Activated naive CD8-positive, alpha-beta T cell treated with anti-CD3 and anti-CD28 coated beads, Interleukin-2, amount 50 U/mL, for 24 hours (primary cell): ENCODE measurements around the gene CYGB.
A peak's percentile ranks its signal among the peaks of the same experiment; 100 is the strongest.
"Not testable (repeated sequence)": the region's sequence is repeated elsewhere in the genome, so short reads cannot be mapped to it uniquely, and the experiment has no call there.

Experiments
- ATAC-seq: fragments of 150-1000 bp; cut with Tn5 transposase; one replicate; pipeline ENCODE4 v1.10.0; 2021
- DNase-seq: peaks from one replicate; pipeline ENCODE4 v3.0.0; 2021
- H3K27ac Mint-ChIP-seq: one replicate; pipeline ENCODE4 v1.8.0; 2021; ENCODE audit warnings: mild to moderate bottlenecking, mixed read lengths
- H3K27me3 Mint-ChIP-seq: one replicate; pipeline ENCODE4 v1.8.0; 2021; ENCODE audit warnings: mixed read lengths
- H3K36me3 Mint-ChIP-seq: one replicate; pipeline ENCODE4 v1.8.0; 2021; ENCODE audit warnings: low read depth, mixed read lengths
- H3K4me1 Mint-ChIP-seq: one replicate; pipeline ENCODE4 v1.8.0; 2021; ENCODE audit warnings: mixed read lengths
- H3K4me3 Mint-ChIP-seq: one replicate; pipeline ENCODE4 v1.8.0; 2021; ENCODE audit warnings: mild to moderate bottlenecking, moderate library complexity, mixed read lengths
- H3K9me3 Mint-ChIP-seq: one replicate; pipeline ENCODE4 v1.8.0; 2021; ENCODE audit warnings: mixed read lengths

CYGB gene

GRCh38 chr17:76529224-76530094, 8.1 kb downstream of the CYGB start:
- H3K4me1 Mint-ChIP-seq = peaks cover 28% of the 10 kb centered on the region
- no peaks in the 10 kb centered on the region for H3K9me3 Mint-ChIP-seq
- H3K27ac Mint-ChIP-seq = no peak overlapping the region
- no peaks in the 10 kb centered on the region for H3K36me3 Mint-ChIP-seq
- ATAC-seq (no peak), DNase-seq (no peak)
- no peak overlapping the region for H3K4me3 Mint-ChIP-seq
- H3K27me3 Mint-ChIP-seq = peaks cover under 1% of the 10 kb centered on the region

GRCh38 chr17:76528528-76529223, 8.8 kb downstream of the CYGB start:
- ATAC-seq = no peak

GRCh38 chr17:76528156-76528527, 9.4 kb downstream of the CYGB start:
- peak overlapping the region; percentile 53 for H3K4me3 Mint-ChIP-seq
- ATAC-seq = peak; percentile 21
- no peaks in the 10 kb centered on the region for H3K36me3 Mint-ChIP-seq
- H3K4me1 Mint-ChIP-seq = peaks cover 35% of the 10 kb centered on the region
- DNase-seq = no peak
- H3K27ac Mint-ChIP-seq = peak overlapping the region; percentile 49
- peaks cover 2% of the 10 kb centered on the region for H3K27me3 Mint-ChIP-seq
- no peaks in the 10 kb centered on the region for H3K9me3 Mint-ChIP-seq

More at GRCh38 chr17:76528528-76529223, 8.8 kb downstream of the CYGB start:
- Mint-ChIP-seq H3K27ac (peak overlapping the region; percentile 40), H3K4me3 (peak overlapping the region; percentile 32), H3K36me3 (no peaks in the 10 kb centered on the region), H3K4me1 (peaks cover 30% of the 10 kb centered on the region), H3K27me3 (peaks cover 2% of the 10 kb centered on the region), H3K9me3 (no peaks in the 10 kb centered on the region)
- DNase-seq = no peak

- H3K9me3 Mint-ChIP-seq = no peaks in the 10 kb centered on the region
- H3K4me3 Mint-ChIP-seq = peak overlapping the region; percentile 22
- peaks cover 2% of the 10 kb centered on the region for H3K27me3 Mint-ChIP-seq
- peak; percentile 41 for DNase-seq
- H3K36me3 Mint-ChIP-seq = no peaks in the 10 kb centered on the region
- peaks cover 38% of the 10 kb centered on the region for H3K4me1 Mint-ChIP-seq
- no peak overlapping the region for H3K27ac Mint-ChIP-seq
- ATAC-seq = peak; percentile 37
These were observed 9.9 kb downstream of the CYGB start for GRCh38 chr17:76527430-76528111.

- Mint-ChIP-seq H3K4me1 (peaks cover 38% of the 10 kb centered on the region), H3K4me3 (peak overlapping the region; percentile 22)
- ATAC-seq, H3K27me3 Mint-ChIP-seq, DNase-seq, H3K36me3 Mint-ChIP-seq, H3K27ac Mint-ChIP-seq, H3K9me3 Mint-ChIP-seq: not testable (repeated sequence)
These were observed 10.5 kb downstream of the CYGB start for GRCh38 chr17:76527016-76527415.

GRCh38 chr17:76525513-76525833, 12.0 kb downstream of the CYGB start:
- not testable (repeated sequence) for H3K27ac Mint-ChIP-seq, ATAC-seq, H3K36me3 Mint-ChIP-seq, H3K27me3 Mint-ChIP-seq, H3K9me3 Mint-ChIP-seq, H3K4me3 Mint-ChIP-seq, DNase-seq
- peaks cover 35% of the 10 kb centered on the region for H3K4me1 Mint-ChIP-seq

- DNase-seq = no peak
- no peak overlapping the region for H3K4me3 Mint-ChIP-seq
- H3K27ac Mint-ChIP-seq = no peak overlapping the region
These were observed 12.7 kb downstream of the CYGB start for GRCh38 chr17:76524598-76525512.

GRCh38 chr17:76523084-76524037, 14.1 kb downstream of the CYGB start:
- ATAC-seq = peak; percentile 76
- DNase-seq = peak; percentile 87
- Mint-ChIP-seq H3K36me3 (no peaks in the 10 kb centered on the region), H3K27ac (no peak overlapping the region), H3K4me3 (no peak overlapping the region), H3K9me3 (no peaks in the 10 kb centered on the region), H3K27me3 (peaks cover 2% of the 10 kb centered on the region), H3K4me1 (peaks cover 25% of the 10 kb centered on the region)

More at GRCh38 chr17:76524598-76525512, 12.7 kb downstream of the CYGB start:
- Mint-ChIP-seq H3K27me3 (peaks cover 2% of the 10 kb centered on the region), H3K9me3 (no peaks in the 10 kb centered on the region), H3K36me3 (no peaks in the 10 kb centered on the region), H3K4me1 (peaks cover 31% of the 10 kb centered on the region)
- no peak for ATAC-seq

GRCh38 chr17:76521683-76522082, 15.8 kb downstream of the CYGB start:
- not testable (repeated sequence) for ATAC-seq, H3K27ac Mint-ChIP-seq, H3K27me3 Mint-ChIP-seq, H3K4me3 Mint-ChIP-seq, DNase-seq, H3K9me3 Mint-ChIP-seq, H3K36me3 Mint-ChIP-seq
- H3K4me1 Mint-ChIP-seq = peaks cover 26% of the 10 kb centered on the region

- H3K4me1 Mint-ChIP-seq = peaks cover 30% of the 10 kb centered on the region
- H3K27me3 Mint-ChIP-seq = peaks cover 2% of the 10 kb centered on the region
- ATAC-seq (no peak), DNase-seq (no peak)
- no peak overlapping the region for H3K27ac Mint-ChIP-seq
- H3K36me3 Mint-ChIP-seq = no peaks in the 10 kb centered on the region
- no peaks in the 10 kb centered on the region for H3K9me3 Mint-ChIP-seq
- H3K4me3 Mint-ChIP-seq = no peak overlapping the region
These were observed 16.2 kb downstream of the CYGB start for GRCh38 chr17:76521262-76521661.

- ATAC-seq = no peak
- peak overlapping the region; percentile 73 for H3K27ac Mint-ChIP-seq
- no peaks in the 10 kb centered on the region for H3K27me3 Mint-ChIP-seq
- peaks cover 45% of the 10 kb centered on the region for H3K4me1 Mint-ChIP-seq
- no peak overlapping the region for H3K4me3 Mint-ChIP-seq
- no peaks in the 10 kb centered on the region for H3K36me3 Mint-ChIP-seq
- no peak for DNase-seq
- H3K9me3 Mint-ChIP-seq = no peaks in the 10 kb centered on the region
These were observed 18.2 kb downstream of the CYGB start for GRCh38 chr17:76519048-76519966.

GRCh38 chr17:76517638-76518038, 19.9 kb downstream of the CYGB start:
- Mint-ChIP-seq H3K27ac (no peak overlapping the region), H3K36me3 (no peaks in the 10 kb centered on the region), H3K4me3 (no peak overlapping the region), H3K27me3 (no peaks in the 10 kb centered on the region), H3K4me1 (peaks cover 47% of the 10 kb centered on the region), H3K9me3 (no peaks in the 10 kb centered on the region)
- ATAC-seq (no peak), DNase-seq (no peak)
